Eye (tissue), 1 donor: ENCODE data around the gene MRPL41.
"Not testable (repeated sequence)": the region's sequence is repeated elsewhere in the genome, so short reads cannot be mapped to it uniquely, and the experiment has no call there.

ENCODE experiments used
- DNase-seq: peaks from one replicate; pipeline ENCODE4 v3.0.0-alpha.2; 2015

Gene MRPL41

DNA sequence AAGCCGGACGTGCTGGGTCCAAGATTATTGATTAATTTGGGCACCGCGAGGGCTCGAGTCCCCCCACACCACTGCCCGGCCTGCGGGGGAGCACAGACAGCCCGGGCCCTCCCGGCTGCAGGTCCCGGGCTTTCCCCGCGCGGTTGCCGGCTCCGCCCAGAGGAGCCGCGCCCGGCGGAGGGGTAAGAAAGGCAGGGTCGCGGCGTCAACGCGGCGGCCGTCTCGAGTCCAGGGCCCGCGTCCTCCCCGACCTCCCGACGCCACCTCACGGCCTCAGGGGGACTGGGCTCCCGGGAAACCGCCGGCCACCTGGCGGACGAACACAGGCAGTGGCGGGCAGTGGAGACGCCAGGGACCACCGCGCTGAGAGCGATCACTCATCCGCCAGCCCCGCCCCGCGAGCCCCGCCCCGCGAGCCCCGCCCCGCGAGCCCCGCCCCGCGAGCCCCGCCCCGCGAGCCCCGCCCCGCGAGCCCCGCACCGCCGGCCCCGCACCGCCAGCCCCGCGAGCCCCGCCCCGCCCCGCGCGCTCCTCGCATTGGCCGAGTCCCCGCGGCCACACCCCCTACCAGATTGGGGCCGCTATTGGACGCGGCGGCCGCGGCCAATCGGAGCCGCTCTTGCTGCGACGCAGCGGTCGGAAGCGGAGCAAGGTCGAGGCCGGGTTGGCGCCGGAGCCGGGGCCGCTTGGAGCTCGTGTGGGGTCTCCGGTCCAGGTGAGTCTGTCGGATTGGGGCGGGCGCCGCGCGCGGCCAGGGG, at the start of gene MRPL41:
MRPL41 (plus strand) TSS at position 616 of the 758 bp plus-strand sequence. CDS start 203 bp downstream, outside the sequence.
- DNase-seq = peak; percentile 93

DNA sequence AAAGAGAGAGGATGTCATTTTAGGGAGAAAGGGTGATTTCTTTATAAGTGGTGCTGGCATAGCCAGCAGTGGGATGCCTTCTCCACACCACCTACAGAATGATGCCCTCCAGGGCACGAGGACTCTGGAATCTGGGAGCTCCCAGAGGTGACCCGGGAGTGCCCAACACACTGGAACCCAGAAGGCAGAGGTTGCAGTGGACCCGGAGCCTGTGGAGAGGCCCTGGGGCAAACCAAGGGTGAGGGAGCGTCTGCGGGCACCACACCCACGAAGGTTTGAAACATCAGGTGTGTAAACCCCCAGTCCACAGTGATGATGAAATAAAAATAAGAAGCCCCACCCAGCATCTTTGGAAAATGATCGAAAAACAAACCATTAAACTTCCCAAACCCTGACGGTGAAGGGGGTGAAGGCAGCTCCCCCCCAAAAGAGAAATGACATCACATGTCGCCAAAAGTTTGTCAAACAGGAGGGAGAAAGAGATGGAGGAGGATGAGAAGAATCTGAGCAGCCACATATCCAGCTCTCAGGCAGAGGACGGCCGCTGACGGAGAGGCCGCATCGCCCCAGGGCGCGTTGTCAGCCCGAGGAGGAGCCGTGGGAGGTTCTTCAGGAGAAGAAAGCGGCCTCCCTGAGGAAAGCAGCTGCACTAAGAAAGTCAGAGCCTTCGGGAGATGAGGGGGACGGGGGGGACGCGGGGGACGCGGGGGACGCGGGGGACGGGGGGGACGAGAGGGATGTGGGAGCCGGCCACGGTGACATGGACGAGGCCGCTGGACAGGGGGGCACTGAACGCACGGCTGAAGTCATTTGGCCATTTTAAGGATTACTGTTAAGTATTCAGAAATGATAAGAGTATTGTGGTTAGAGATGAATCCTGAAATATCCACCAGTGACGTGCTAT, 49.4 kb upstream of the MRPL41 start:
- no peak for DNase-seq

DNA sequence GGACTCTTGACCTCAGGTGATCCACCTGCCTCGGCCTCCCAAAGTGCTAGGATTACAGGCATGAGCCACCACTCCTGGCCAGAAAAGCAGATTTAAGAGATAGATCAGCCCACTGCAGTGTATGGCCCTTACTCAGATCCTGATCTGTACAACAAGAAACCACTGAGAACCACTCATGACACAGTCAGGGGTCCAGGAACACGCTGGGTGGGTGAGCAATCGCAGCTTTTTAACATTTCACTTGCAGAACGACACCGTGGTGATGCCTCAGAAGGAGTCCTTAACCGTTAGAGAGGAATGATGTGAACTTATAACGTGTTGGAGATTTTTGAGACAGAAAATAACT, 47.3 kb upstream of the MRPL41 start:
- no peak for DNase-seq

GRCh38 chr9:137505421-137506140, 46.1 kb upstream of the MRPL41 start:
- no peak for DNase-seq

DNA sequence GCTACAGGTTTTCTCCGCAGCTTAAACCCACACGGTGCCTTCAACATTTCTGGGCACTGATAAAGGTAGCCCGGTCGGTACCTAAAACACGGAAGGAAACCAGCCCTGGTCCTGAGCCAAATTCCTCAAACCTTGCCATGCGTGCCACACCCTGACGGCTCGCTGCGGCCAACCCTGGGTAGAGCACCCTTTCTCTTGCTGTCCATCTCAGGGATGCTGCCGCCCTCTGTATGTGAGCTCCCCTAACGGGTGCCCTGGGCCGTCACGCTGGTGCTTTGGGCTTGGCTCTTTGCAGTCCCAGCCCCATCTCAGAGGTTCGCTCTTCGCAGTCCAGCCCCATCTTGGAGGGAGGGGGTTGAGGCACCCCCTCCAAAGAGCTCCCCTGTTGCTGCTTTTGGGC, 45.4 kb upstream of the MRPL41 start:
- no peak for DNase-seq

- DNase-seq = no peak
Measured at GRCh38 chr9:137506702-137507171, 44.9 kb upstream of the MRPL41 start.

- DNase-seq = no peak
Measured at GRCh38 chr9:137509198-137509597, 42.5 kb upstream of the MRPL41 start.

DNA sequence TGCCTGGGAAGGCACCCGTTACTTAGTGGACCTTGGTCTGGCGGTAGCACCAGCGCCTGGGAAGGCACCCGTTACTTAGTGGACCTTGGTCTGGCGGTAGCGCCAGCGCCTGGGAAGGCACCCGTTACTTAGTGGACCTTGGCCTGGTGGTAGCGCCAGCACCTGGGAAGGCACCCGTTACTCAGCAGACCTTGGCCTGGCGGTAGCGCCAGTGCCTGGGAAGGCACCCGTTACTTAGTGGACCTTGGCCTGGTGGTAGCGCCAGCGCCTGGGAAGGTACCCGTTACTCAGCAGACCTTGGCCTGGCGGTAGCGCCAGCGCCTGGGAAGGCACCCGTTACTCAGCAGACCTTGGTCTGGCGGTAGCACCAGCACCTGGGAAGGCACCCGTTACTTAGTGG, 40.6 kb upstream of the MRPL41 start:
- not testable (repeated sequence) for DNase-seq

GRCh38 chr9:137511758-137512463, 39.8 kb upstream of the MRPL41 start:
- DNase-seq = no peak

- not testable (repeated sequence) for DNase-seq
Measured at GRCh38 chr9:137513136-137513535, 38.5 kb upstream of the MRPL41 start.

- not testable (repeated sequence) for DNase-seq
Measured at GRCh38 chr9:137513801-137514570, 37.7 kb upstream of the MRPL41 start.

GRCh38 chr9:137514691-137515337, 36.9 kb upstream of the MRPL41 start:
- no peak for DNase-seq

- no peak for DNase-seq
Measured at GRCh38 chr9:137515338-137515724, 36.3 kb upstream of the MRPL41 start.

DNA sequence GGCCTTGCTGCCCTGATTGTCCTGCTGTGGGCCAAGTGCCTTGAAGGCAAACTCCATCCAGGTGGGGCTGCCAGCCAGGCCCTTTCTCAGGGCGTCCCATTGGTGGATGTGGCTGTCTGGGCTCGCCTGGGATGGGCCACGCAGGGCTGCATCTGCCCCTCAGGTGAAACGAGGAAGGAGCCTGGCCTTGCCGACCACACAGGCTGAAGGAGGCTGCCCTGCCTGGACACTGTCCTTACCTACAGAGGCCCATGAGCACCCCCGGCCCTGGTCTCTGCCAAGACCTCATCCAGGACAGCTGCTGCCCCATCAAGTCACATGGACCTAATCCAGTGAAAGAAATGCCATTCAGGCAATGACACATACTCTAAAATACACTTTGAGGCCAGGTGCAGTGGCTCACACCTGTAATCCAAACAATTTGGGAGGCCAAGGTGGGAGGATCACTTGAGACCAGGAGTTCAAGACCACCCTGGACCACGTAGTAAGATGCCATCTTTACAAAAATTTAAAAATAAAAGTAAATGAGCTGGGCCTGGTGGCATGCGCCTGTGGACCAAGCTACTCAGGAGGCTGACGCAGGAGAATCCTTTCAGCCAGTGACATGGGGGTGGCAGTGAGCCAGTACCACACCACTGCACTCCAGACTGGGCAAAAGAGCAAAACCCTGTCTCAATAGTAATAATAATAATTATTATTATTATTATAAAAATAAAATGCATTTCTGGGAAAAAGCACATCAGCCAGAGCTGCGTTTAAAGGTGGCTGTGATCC, 35.3 kb upstream of the MRPL41 start:
- DNase-seq = no peak

GRCh38 chr9:137518661-137519459, 32.8 kb upstream of the MRPL41 start:
- not testable (repeated sequence) for DNase-seq

DNA sequence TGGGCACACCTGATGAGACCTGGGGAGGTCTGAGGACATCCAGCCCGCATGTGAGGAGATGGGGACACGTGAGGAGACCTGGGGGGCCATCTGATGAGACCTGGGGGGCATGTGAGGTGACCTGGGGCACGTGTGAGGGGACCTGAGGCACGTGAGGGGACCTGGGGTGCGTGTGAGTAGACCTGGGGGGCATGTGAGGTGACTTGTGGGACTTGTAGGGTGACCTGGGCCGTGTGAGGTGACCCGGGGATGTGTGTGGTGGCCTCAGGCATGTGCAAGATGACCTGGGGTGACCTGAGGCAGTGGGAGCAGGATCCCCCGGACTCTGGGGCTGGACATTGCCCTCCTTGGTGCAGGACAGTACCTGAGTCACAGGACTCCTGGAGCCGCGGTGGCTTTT, 32.1 kb upstream of the MRPL41 start:
- no peak for DNase-seq

GRCh38 chr9:137520614-137521404, 30.9 kb upstream of the MRPL41 start:
- no peak for DNase-seq

DNA sequence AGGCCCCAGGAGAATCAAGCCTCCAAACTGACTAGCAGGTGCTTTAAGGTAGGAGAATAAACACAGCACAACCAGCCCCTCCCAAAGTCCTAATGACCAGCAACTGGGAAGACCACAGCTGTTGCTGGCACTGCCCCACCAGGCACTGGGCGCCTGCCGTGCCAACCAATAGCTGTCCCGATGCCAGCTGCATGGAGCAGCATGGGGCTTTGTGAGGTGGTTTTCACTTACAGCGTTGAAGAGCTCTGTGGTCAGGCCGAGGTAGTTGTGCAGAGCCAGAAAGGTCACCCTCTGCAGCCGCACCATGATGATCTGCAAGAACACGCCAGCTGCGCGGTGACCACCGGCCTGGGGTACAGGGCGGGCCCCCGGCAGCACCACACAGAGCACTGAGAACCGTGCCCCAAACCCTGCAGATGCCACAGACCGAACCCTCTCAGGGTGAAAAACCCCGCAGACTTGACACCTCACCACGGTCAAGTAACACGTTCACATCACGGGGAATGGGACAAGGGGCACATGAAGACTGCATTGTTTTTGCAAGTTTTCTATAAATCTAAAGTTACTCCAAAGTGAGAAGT, 30.2 kb upstream of the MRPL41 start:
- no peak for DNase-seq
